Measurements from ENCODE around the gene MCF2L.

The MCF2L gene

DNA sequence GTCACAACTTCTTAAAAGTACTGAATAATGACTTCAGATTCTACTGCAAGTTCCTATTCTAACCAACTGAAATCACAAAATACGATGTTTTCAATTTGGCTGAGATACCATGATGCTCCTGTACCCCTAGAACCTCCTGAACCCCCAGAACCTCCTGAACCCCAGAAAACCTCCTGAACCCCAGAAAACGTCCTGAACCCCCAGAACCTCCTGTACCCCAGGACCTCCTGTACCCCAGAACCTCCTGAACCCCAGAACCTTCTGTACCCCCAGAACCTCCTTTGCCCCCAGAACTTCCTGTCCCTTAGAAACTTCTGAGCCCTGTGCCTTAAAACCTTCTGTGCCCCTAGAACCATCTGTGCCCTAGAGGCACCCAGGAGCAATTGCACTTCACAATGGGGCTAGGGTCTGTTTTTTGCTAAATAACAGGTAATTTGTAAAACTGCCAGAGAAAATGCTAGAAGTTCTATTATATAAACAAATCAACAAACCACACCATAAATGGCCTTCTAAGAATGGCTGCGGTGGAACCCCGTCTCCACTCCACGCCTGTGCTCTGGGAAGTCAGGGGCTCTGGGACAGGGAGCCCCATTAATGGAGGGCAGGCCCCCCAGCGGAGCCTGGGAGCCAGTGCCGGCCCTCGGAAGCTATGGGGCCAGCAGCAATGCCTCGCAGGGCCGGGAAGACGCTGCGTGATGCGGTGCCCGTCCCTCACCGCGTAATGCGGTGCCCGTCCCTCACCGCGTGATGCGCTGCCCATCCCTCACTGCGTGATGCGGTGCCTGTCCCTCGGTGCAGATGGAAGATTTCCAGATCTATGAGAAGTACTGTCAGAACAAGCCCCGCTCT is 115.3 kb downstream of the MCF2L start:
- DNase-seq (ENCODE audit: low read depth), result no peak

DNA sequence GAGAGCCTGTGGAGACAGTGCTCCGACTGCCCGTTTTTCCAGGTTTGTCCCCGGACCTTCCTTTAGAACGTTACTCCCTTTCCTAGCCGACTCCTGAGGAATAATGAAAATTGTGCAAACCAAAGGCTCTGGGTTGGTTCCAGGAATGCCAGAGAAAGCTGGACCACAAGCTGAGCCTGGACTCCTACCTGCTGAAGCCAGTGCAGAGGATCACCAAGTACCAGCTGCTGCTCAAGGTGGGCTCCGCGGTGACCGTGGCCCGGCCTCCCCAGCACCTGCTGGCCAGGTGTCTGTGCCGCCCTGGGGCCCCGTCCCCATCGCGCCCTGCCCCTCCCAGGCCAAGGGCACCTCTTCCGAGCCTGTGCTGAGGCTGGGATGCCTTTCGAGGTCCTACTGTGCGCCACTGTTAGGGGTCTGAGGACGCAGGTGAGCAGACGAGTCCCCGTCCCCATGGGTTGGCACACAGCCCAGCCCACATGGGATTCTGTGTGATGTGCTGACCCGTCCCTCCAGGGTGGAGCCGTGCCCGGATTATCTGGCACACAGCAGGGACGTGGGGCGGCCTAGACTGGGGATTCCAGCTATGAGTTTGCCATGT is 116.0 kb downstream of the MCF2L start:
- DNase-seq (ENCODE audit: low read depth), result no peak

DNA sequence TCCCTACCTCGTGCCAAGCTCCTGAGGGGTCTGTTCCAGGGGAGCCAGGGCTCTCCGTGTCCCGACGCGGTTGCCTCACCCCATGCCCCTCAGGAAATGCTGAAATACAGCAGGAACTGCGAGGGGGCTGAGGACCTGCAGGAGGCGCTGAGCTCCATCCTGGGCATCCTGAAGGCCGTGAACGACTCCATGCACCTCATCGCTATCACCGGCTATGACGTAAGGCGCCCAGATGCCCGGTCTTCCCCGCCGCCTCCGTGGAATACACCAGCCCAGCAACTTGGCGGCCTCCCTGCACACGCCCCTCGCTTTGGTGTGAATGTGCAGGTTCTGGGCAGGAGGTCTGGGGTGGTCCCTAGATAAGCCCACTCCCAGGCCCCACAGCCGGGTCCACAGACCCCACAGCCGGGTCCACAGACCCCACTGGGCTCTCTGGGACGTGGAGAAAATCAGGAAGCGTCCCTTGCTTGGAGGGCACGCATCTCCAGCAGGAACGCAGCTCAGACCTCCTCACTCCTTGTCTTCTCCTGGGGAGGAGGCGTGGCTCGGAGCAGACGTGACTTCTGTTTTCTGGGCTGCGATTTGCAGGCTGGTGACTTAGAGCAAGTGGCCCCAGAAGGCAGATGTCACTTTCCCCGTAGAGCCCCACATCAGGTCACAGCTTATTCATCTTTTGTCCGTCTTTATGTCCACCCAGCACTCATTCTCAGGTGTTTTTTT is 117.2 kb downstream of the MCF2L start:
- no peak for DNase-seq (ENCODE audit: low read depth)

- no peak for DNase-seq (ENCODE audit: low read depth)
Measured at GRCh38 chr13:113086991-113087922, 118.2 kb downstream of the MCF2L start.

- no peak for DNase-seq (ENCODE audit: low read depth)
Measured at GRCh38 chr13:113087923-113088690, 119.1 kb downstream of the MCF2L start.

- no peak for DNase-seq (ENCODE audit: low read depth)
Measured at GRCh38 chr13:113088691-113089020, 119.6 kb downstream of the MCF2L start.

DNA sequence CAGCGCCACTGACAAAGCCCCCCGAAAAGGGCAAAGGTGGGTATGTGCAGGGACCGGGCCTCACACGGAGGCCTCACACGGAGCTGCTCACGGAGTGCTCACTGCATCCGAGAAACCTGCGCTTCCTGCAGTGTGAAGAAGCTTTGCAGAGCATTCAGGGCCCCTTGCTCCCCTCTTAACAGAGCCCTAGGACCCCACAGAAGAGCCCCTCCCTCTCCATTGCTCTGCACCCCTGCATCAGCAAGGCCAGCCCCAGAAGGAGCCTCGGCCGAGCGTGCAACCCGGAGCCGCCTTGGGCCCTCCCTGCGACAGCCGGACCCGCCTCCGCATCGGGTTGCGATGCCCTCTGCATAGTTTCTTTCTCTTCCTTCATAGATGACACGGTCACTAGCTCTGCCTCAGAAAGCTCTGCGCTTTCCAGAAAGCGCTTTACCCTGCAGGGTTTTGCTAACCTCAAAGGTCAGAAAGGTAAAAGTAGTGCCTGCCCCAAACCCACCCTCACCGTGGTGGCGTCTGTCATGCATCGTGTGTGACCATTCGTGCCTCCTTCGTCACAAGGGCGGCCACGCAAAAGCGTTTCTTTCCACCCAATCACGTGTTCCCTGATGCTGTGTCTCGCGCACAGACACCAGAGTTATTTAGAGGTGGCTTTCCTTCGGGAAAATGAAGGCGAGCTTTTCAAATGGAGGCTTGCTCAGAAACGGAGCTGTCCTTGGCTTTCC is 120.8 kb downstream of the MCF2L start:
- no peak for DNase-seq (ENCODE audit: low read depth)

GRCh38 chr13:113090415-113090770 is 121.4 kb downstream of the MCF2L start:
- DNase-seq (ENCODE audit: low read depth), result no peak

GRCh38 chr13:113090806-113091205 is 121.8 kb downstream of the MCF2L start:
- DNase-seq (ENCODE audit: low read depth), result no peak

DNA sequence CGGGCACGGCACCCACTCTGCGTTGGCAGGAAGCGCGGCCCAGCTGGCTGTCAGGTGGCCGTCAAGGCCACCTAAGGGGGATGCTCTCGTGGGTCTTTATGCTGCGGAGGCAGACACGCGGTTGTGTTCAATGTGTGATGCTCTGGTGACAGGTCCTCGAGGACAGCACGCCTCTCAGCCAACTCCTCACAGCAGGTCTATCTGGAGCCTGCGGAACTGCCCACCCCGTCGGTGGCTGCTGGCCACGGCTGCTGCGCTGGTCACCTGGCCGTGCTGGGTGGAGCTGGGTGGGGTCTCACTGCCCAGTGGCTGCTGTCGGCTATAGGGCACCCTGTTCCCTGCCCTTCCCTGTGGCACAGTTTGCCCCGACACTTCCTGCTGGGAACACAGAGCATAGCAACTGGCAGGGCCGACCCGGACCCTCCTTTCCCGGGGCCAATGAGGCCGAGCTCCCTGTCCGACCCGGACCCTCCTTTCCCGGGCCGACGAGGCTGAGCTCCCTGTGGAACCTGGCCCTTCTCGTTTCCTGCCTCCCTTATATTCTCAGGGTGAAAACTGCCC is 122.3 kb downstream of the MCF2L start:
- DNase-seq (ENCODE audit: low read depth), result no peak

- no peak for DNase-seq (ENCODE audit: low read depth)
Measured at GRCh38 chr13:113091891-113092775, 123.1 kb downstream of the MCF2L start.

- no peak for DNase-seq (ENCODE audit: low read depth)
Measured at GRCh38 chr13:113092776-113093579, 124.0 kb downstream of the MCF2L start.

DNA sequence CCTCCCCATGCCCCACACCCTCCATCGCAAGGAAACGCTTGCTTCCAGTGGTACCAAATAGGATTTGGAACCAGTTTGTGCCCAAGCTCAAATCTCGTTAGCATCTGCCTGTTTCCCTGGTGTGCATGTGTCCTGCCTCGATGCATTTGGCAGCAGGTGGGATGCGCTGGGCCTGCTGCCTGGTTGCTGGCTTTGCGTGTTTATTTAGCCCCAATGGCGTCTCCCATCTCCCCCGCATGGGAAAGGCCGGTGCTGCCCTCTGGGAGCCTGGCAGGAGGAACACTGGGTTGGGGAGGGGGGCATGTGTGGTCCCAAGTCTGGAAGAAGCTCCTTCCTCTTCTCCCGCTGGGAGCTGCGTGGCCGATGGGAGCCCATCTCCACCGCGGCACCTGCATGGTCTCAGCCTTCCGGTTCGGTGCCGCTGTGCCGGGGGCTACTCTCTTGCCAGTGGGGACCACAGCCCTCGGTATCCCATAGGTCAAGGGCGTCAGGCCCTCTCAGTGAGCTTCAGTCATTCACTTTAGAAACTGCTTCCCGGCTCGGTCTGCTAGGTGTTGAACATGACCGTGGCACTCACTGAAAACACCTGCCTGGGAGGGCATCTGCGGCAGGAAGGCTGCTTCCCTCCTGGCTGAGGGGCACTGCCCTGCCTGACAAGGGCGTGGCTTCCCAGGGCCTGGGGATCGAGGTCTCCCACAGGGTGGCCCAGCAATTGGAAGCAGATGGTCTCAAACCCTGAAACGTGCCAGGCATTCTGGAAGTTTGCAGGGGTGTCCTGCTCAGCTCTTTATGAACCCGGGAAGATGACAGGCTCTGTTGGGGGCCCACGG is 124.8 kb downstream of the MCF2L start:
- DNase-seq (ENCODE audit: low read depth), result no peak

DNA sequence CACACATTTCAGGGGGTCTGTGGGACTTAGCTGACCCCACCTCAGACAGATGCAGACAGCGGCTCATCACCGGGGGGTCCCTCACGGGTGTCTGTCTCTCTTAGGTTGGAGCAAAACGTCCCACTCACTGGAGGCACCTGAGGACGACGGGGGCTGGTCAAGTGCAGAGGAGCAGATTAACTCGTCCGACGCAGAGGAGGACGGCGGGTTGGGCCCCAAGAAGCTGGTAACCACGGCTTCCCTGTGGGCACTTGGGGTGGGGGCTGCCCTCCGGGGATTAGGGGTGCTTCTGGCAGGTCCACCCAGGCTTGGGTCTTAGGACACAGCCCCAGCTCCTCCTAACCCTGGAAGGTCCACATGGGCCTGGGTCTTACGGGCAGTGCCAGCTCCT is 125.4 kb downstream of the MCF2L start:
- DNase-seq (ENCODE audit: low read depth), result no peak

- DNase-seq (ENCODE audit: low read depth), result no peak
Measured at GRCh38 chr13:113095146-113096051, 126.4 kb downstream of the MCF2L start.

- no peak for DNase-seq (ENCODE audit: low read depth)
Measured at GRCh38 chr13:113096052-113096744, 127.2 kb downstream of the MCF2L start.

Measured in activated T-helper 1 cell treated with Interleukin-2 at 50 U/mL for 16 hours (primary cell).